Kidney epithelial cell (primary cell): ENCODE data around the gene HES1. TPM values are rescaled to one million over a fixed set of nuclear protein-coding genes. Genes with fewer than 3 reads are reported as not detected.

Source experiments
- DNase-seq: peaks from one replicate; pipeline ENCODE4 v3.0.0-alpha.2; 2010; ENCODE audit warnings: low read depth
- H3K27me3 ChIP-seq: 2 replicates; pipeline ENCODE4 v1.6.0; 2011; ENCODE audit warnings: low read length; ENCODE audit not compliant: control insufficient read depth, insufficient read depth
- H3K36me3 ChIP-seq: 2 replicates; pipeline ENCODE4 v1.5.1; 2011; ENCODE audit warnings: low read length; ENCODE audit not compliant: control insufficient read depth, insufficient read depth
- H3K4me3 ChIP-seq: 2 replicates; pipeline ENCODE4 v1.5.1; 2011; ENCODE audit warnings: low read depth, mild to moderate bottlenecking, control low read depth, low read length
- total RNA-seq: library from RNA; depleted of rRNA; stranded (reverse); fragments of >200 nt; gene quantifications from 2 replicates; pipeline ENCODE4 v1.2.3, GENCODE V29; 2015
- TF ChIP-seq, protein P1 (sequence below): IDR thresholded peaks from 2 replicates; pipeline ENCODE4 v1.5.1; 2011; ENCODE audit warnings: mild to moderate bottlenecking, moderate library complexity, low read length, control low read depth, inconsistent platforms; ENCODE audit not compliant: insufficient read depth, poor library complexity, severe bottlenecking

HES1 gene
- total RNA-seq, 1 donor from 2014 or later: 50.7 TPM

DNA sequence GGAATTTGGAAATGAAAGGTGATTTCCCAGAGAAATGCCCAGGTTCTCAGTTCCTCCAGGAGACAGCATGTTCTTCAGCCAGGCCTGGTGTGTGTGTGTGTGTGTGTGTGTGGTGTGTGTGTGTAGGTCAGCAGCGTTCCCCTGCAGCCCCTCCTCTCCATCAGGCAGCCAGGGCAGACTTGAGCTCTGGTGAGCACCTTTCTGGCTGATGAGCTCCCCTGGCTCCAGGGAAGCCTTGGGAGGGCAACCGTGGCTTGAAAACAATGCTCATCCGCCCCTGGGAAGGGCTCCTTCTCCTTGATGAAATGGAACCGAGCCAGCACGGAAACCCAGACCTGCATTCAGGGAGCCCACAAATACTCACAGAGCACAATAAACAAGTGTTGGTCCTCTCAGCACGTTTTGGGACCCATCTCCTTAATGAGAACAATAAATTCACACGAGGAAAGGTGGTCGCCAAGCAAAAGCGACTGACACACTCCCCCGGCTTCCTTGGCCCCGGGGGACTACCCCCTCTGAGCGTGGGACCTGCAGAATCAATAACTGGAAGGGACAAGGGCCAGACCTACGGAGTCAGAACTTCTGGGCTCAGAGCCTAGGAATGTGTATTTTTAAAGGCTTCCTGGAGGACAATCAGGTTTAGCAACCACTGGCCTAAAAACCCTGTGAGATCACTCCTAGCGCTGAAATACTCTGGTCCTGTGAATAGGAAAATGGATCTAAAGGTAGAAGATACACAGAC, 38.6 kb upstream of the HES1 start:
- no peaks in the 10 kb centered on the region for H3K27me3 ChIP-seq
- H3K4me3 ChIP-seq: no peak overlapping the region
- DNase-seq: no peak
- TF ChIP-seq, protein P1, sequence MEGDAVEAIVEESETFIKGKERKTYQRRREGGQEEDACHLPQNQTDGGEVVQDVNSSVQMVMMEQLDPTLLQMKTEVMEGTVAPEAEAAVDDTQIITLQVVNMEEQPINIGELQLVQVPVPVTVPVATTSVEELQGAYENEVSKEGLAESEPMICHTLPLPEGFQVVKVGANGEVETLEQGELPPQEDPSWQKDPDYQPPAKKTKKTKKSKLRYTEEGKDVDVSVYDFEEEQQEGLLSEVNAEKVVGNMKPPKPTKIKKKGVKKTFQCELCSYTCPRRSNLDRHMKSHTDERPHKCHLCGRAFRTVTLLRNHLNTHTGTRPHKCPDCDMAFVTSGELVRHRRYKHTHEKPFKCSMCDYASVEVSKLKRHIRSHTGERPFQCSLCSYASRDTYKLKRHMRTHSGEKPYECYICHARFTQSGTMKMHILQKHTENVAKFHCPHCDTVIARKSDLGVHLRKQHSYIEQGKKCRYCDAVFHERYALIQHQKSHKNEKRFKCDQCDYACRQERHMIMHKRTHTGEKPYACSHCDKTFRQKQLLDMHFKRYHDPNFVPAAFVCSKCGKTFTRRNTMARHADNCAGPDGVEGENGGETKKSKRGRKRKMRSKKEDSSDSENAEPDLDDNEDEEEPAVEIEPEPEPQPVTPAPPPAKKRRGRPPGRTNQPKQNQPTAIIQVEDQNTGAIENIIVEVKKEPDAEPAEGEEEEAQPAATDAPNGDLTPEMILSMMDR: no peak
- no peaks in the 10 kb centered on the region for H3K36me3 ChIP-seq

DNA sequence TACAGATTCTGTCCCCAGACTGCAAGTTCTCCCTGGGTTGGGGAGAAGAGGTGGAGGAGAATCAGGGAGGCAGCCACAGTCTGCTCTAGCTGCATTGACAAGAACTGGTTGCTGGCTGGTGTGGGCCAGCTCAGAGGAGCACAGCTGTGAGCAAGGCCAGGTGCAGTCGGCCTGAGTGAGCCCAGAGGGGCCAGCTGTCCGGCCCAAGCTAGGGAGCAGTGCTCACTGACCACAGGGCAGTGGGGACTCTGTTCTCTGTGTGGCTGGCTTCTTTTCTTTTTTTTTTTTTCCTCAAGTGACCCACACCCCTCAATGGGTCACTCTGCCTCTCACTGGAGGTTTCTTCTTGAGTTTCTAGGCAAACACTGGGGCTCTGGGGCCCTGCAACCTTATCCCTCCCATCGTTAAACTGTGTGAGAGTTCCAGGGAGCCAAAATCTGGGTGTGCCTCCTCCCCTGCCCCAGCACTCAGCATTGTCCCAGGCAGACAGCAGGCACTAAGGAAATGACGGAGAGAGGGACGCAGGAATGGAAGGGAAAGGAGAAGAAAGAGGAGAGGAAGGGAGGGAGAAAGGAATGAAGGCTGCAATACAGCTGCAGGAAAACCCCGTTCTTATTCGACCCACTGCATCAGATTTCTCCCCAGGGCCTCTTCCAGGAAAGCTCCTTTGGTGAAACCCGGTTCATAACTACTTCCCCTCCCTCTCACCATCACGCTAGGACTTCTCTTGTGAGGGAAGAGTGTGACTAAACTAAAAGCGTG, 37.7 kb upstream of the HES1 start:
- H3K27me3 ChIP-seq: no peaks in the 10 kb centered on the region
- no peaks in the 10 kb centered on the region for H3K36me3 ChIP-seq
- no peak for DNase-seq

DNA sequence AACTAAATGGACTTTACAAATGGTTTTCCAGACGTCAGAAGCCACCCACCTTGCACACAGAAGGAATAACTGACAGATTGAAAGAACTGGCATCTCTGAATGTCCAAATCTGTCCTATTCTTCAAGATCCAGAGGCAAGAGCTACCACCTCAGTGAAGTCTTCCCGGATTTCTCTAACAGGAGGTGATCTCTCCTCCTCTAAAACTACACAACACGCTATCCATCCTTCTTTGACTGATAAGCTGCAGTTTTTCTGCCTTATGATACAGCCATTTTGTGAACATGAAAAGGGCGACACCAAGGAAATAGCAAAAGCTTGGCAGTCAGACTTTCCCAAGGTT, 37.1 kb upstream of the HES1 start:
- TF ChIP-seq, protein P1: no peak
- Histone ChIP-seq H3K36me3 (no peaks in the 10 kb centered on the region), H3K27me3 (no peaks in the 10 kb centered on the region), H3K4me3 (no peak overlapping the region)
- DNase-seq: no peak

More for the DNA sequence above, 37.7 kb upstream of the HES1 start:
- H3K4me3 ChIP-seq: no peak overlapping the region
- TF ChIP-seq, protein P1: no peak

DNA sequence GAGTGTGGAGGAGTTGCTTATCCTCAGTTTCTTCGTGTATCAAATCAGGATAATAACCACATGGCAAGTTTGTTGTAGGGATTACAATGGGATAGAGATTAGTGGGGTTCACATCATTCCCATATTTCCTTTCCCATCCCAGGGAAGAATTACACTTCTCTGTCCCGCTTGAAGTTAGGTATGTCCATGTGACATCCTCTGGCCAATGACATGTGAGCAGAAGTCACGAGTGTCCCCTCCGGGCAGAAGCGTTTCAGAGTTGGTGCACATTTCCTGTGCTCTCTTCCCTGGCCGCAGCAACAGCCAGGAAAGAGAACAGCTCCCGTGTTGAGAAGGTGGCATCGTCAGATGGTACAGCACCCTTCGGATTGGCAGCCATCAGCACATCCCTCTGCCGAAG, 36.7 kb upstream of the HES1 start:
- H3K36me3 ChIP-seq: no peaks in the 10 kb centered on the region
- no peak for DNase-seq
- TF ChIP-seq, protein P1: no peak
- no peaks in the 10 kb centered on the region for H3K27me3 ChIP-seq
- H3K4me3 ChIP-seq: no peak overlapping the region

DNA sequence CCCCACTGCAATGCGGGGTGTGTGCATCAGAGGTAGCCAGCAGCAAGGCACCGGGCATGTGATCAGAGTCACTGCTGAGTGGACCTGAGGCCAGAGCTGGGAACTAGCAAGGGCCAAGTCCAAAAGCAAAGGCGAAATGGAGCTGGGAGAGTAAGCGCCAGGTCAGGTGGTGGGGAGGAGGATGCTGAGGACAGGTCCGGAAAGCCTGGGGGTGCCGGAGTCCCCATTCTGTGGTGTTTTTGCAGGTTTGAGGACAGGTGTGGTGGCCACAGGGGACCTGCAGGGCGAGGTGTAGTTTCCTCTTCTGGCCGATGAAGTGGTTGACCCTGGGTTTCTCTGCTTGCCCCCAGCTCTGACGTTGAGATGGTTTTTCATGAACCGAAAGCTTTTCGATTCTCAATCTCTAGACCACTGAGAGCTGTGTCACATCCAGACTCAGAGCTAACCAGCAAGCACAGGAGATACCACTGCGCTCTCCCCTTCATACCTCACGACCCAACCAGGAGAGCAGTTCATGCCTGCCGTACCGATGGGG, 35.0 kb upstream of the HES1 start:
- no peaks in the 10 kb centered on the region for H3K36me3 ChIP-seq
- no peaks in the 10 kb centered on the region for H3K27me3 ChIP-seq

More for the DNA sequence above, 35.0 kb upstream of the HES1 start:
- DNase-seq: no peak
- no peak overlapping the region for H3K4me3 ChIP-seq
- TF ChIP-seq, protein P1: no peak
